Gastrocnemius medialis (tissue), 4 donors: ENCODE measurements around the gene ROCK1. TPM values are rescaled to one million over a fixed set of nuclear protein-coding genes. Genes with fewer than 3 reads are reported as not detected.

ENCODE experiments used
- ATAC-seq, 2 donors: fragments of 150-250 bp; one replicate each; pipeline ENCODE4 v1.9.1; 2016
- DNase-seq, 2 donors: peaks; one replicate each; pipeline ENCODE4 v3.0.0-alpha.2; 2019
- H3K27ac ChIP-seq, 4 donors: fragments of 200-600 bp; sonication (generic); 1 replicate in 1 of 4; 2 replicates in 3 of 4; pipeline ENCODE4 v1.5.1; 2016 to 2018; ENCODE audit warnings: mild to moderate bottlenecking in 2 of 4, moderate library complexity in 1 of 4
- H3K27me3 ChIP-seq, 3 donors: fragments of 200-600 bp; sonication (generic) in 2 of 3; 1 replicate in 1 of 3; 2 replicates in 2 of 3; pipeline versions ENCODE4 v1.5.1 to v1.6.0; 2016 to 2019; ENCODE audit warnings: mild to moderate bottlenecking in 1 of 3, moderate library complexity in 1 of 3
- H3K36me3 ChIP-seq, 2 donors: fragments of 200-600 bp; sonication (generic) in 1 of 2; one replicate each; pipeline ENCODE4 v1.5.1; 2017 to 2018
- H3K4me1 ChIP-seq, 2 donors: fragments of 200-600 bp; sonication (generic) in 1 of 2; one replicate each; pipeline ENCODE4 v1.5.1; 2016 to 2017; ENCODE audit warnings: mild to moderate bottlenecking in 2 of 2
- H3K4me3 ChIP-seq, 4 donors: fragments of 200-600 bp; sonication (generic) in 3 of 4; 1 replicate in 1 of 4; 2 replicates in 3 of 4; pipeline ENCODE4 v1.5.1; 2016 to 2019; ENCODE audit warnings: mild to moderate bottlenecking in 2 of 4
- H3K9me3 ChIP-seq, 3 donors: fragments of 200-600 bp; sonication (generic) in 2 of 3; 1 replicate in 1 of 3; 2 replicates in 2 of 3; pipeline ENCODE4 v1.5.1; 2016 to 2019
- POLR2A ChIP-seq, 2 donors: fragments of 450-650 bp; IDR thresholded peaks; one replicate each; pipeline ENCODE4 v1.6.1; 2017; ENCODE audit warnings: antibody characterized with exemption in 2 of 2, mild to moderate bottlenecking in 2 of 2, moderate library complexity in 2 of 2
- in situ Hi-C, 4 donors: fragments of 200-750 bp; cut with MboI; loops; one replicate each; pipeline versions ENCODE4 v1.15.0 to v1.8.0; 2017; ENCODE audit warnings: low sequenced_read_pairs in 4 of 4
- intact Hi-C: fragments of 100-400 bp; cut with DNase I; formaldehyde crosslinking; loops from one replicate; pipeline ENCODE4 v1.15.1; 2023; ENCODE audit warnings: low total_unique reads
- total RNA-seq, 4 donors: library from RNA; depleted of rRNA; stranded (reverse); fragments of >200 nt; gene quantifications; one replicate each; pipeline versions ENCODE4 v1.1.0 to v1.2.3, GENCODE V29; 2016
- TF ChIP-seq, protein P1 (sequence below), 5 experiments: fragments of 450-650 bp in 3 of 5; fragments of 200-600 bp in 2 of 5; sonication (generic) in 2 of 5; IDR thresholded peaks in 4 of 5; conservative IDR thresholded peaks in 1 of 5; 1 replicate in 4 of 5; 2 replicates in 1 of 5; pipeline ENCODE4 v1.5.1; 2016 to 2019; ENCODE audit warnings: antibody characterized with exemption in 5 of 5, mild to moderate bottlenecking in 3 of 5, moderate library complexity in 3 of 5

Gene ROCK1
- total RNA-seq, 4 donors from 2014 or later = 11.0 to 15.7 (median 12.7) TPM

DNA sequence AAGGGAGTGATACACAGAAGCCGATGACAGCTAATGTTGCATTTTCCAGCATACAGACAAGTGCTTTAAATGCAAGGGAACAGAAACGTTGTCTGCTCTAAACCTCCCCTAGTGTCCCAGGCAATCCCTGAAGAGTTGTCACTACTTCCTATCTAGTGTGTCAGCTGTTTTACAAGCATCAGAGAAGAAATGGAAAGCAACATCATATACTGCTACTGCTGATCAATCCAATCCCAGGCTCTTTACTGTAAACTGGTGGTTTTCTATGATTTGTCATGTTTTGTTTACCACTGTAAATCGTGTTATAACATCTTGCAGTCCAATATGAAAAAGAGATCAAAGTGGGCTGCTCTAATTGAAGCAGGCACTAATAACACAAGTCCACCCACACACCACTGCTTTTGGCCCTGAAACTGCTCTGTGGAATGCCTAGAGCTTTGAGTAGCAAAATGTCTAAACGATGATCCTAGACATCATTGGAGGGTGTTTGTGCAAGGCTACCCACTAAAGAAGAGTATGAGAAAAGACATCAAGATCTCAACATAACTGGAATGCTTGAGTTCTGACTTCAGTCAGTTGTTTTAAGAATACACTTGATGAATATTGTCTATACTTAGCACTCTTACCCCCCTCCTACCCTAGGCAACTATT lies 18.1 kb upstream of the ROCK1 start:
- intact Hi-C loops = no loop called here
- no peak for ATAC-seq
- no peak for TF ChIP-seq POLR2A (IDR thresholded peaks at IDR 0.05)
- TF ChIP-seq, protein P1, sequence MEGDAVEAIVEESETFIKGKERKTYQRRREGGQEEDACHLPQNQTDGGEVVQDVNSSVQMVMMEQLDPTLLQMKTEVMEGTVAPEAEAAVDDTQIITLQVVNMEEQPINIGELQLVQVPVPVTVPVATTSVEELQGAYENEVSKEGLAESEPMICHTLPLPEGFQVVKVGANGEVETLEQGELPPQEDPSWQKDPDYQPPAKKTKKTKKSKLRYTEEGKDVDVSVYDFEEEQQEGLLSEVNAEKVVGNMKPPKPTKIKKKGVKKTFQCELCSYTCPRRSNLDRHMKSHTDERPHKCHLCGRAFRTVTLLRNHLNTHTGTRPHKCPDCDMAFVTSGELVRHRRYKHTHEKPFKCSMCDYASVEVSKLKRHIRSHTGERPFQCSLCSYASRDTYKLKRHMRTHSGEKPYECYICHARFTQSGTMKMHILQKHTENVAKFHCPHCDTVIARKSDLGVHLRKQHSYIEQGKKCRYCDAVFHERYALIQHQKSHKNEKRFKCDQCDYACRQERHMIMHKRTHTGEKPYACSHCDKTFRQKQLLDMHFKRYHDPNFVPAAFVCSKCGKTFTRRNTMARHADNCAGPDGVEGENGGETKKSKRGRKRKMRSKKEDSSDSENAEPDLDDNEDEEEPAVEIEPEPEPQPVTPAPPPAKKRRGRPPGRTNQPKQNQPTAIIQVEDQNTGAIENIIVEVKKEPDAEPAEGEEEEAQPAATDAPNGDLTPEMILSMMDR (IDR thresholded peaks at IDR 0.05 in 4 of 5, conservative IDR thresholded peaks at IDR 0.05 in 1 of 5) = no peak

DNA sequence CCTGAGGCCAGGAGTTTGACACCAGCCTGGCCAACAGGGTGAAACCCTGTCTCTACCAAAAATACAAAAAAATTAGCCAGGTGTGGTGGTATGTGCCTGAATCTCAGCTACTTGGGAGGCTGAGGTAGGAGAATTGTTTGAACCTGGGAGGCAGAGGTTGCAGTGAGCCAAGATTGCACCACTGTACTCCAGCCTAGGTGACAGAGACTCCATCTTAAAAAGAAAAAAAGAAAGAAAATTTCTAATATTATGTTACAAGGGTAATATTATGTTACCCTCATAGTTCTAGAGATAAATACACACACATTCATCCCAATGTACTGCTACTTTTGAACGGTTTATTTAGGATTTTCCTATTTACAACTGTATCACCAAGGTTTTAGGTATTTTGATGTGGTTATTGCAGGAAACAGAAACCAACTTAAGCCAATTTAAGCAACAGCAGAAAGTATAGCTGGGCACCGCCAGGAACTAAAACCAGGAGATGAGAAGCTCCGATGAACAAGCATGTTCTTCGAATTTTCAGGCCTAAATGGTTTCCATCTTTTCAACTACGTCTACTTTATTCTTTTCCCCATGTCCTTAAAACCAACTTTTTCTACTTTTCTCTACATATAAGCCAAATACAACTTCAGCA lies 11.8 kb upstream of the ROCK1 start:
- no peaks in the 10 kb centered on the region for H3K9me3 ChIP-seq
- no peaks in the 10 kb centered on the region for H3K4me1 ChIP-seq
- DNase-seq (no peak), ATAC-seq (no peak)
- no peaks in the 10 kb centered on the region for H3K36me3 ChIP-seq
- intact Hi-C loops = no loop called here
- in situ Hi-C loops = no loop called here
- H3K27me3 ChIP-seq = no peaks in the 10 kb centered on the region
- no peak overlapping the region for H3K4me3 ChIP-seq
- TF ChIP-seq POLR2A (IDR thresholded peaks at IDR 0.05) = no peak
- TF ChIP-seq, protein P1 (IDR thresholded peaks at IDR 0.05 in 4 of 5, conservative IDR thresholded peaks at IDR 0.05 in 1 of 5) = no peak
- H3K27ac ChIP-seq = no peak overlapping the region

More for the DNA sequence above, 18.1 kb upstream of the ROCK1 start:
- Histone ChIP-seq H3K36me3 (no peaks in the 10 kb centered on the region), H3K27ac (no peak overlapping the region), H3K27me3 (no peaks in the 10 kb centered on the region), H3K4me1 (no peaks in the 10 kb centered on the region), H3K9me3 (no peaks in the 10 kb centered on the region), H3K4me3 (no peak overlapping the region)
- in situ Hi-C loops = loop anchor here in 1 of 4 donors (10.0 kb wide), 1 partner anchor 155 kb away; no protein-coding TSS in a partner anchor
- DNase-seq = no peak

- DNase-seq (no peak), ATAC-seq (no peak)
- Histone ChIP-seq H3K4me1 (no peaks in the 10 kb centered on the region), H3K4me3 (no peak overlapping the region), H3K27me3 (no peaks in the 10 kb centered on the region), H3K27ac (no peak overlapping the region), H3K9me3 (no peaks in the 10 kb centered on the region), H3K36me3 (no peaks in the 10 kb centered on the region)
- TF ChIP-seq POLR2A (IDR thresholded peaks at IDR 0.05) = no peak
- TF ChIP-seq, protein P1 (IDR thresholded peaks at IDR 0.05 in 4 of 5, conservative IDR thresholded peaks at IDR 0.05 in 1 of 5) = no peak
- intact Hi-C loops (loop anchor here (10.0 kb wide), 1 partner anchor 716 kb away; no protein-coding TSS in a partner anchor), in situ Hi-C loops (loop anchor here in 1 of 4 donors (10.0 kb wide), 1 partner anchor 114 kb away; no protein-coding TSS in a partner anchor)
Measured at GRCh38 chr18:21118806-21119205, 7.2 kb upstream of the ROCK1 start.

- intact Hi-C loops = loop anchor here (10.0 kb wide), 1 partner anchor 717 kb away; no protein-coding TSS in a partner anchor
Measured at GRCh38 chr18:21117409-21118131, 6.0 kb upstream of the ROCK1 start.

More at GRCh38 chr18:21117409-21118131, 6.0 kb upstream of the ROCK1 start:
- Histone ChIP-seq H3K36me3 (no peaks in the 10 kb centered on the region), H3K27ac (peak overlapping the region; percentile 36 to 60 (median 46)), H3K4me1 (peaks cover 4 to 5% of the 10 kb centered on the region in 2 donors), H3K9me3 (no peaks in the 10 kb centered on the region), H3K27me3 (no peaks in the 10 kb centered on the region), H3K4me3 (no peak overlapping the region)
- TF ChIP-seq POLR2A (IDR thresholded peaks at IDR 0.05) = peak in 1 of 2 donors; percentile 27
- TF ChIP-seq, protein P1 (IDR thresholded peaks at IDR 0.05 in 4 of 5, conservative IDR thresholded peaks at IDR 0.05 in 1 of 5) = no peak
- in situ Hi-C loops = loop anchor here in 1 of 4 donors (10.0 kb wide), 1 partner anchor 113 kb away; no protein-coding TSS in a partner anchor
- peak; percentile 50 to 51 for ATAC-seq
- DNase-seq = peak in 1 of 2 donors; percentile 25
